Large intestine (tissue), 3 donors: ENCODE data around the gene FAM111A. TPM values are rescaled to one million over a fixed set of nuclear protein-coding genes. Genes with fewer than 3 reads are reported as not detected.

Experiments
- DNase-seq, 2 donors: peaks; one replicate each; pipeline versions ENCODE4 v3.0.0 to v3.0.0-alpha.2; 2013
- H3K27ac ChIP-seq: one replicate; pipeline ENCODE4 v1.5.1; 2013; ENCODE audit warnings: low read length
- H3K27me3 ChIP-seq: 2 replicates; pipeline ENCODE4 v1.6.1; 2013; ENCODE audit warnings: low read length; ENCODE audit not compliant: control insufficient read depth, insufficient read depth
- H3K36me3 ChIP-seq: 2 replicates; pipeline ENCODE4 v1.6.1; 2013; ENCODE audit warnings: low read length; ENCODE audit not compliant: control insufficient read depth, insufficient read depth
- H3K4me1 ChIP-seq: one replicate; pipeline ENCODE4 v1.6.1; 2013; ENCODE audit warnings: low read length; ENCODE audit not compliant: control insufficient read depth, insufficient read depth
- H3K4me3 ChIP-seq: one replicate; pipeline ENCODE4 v1.5.1; 2013; ENCODE audit warnings: low read length
- H3K9me3 ChIP-seq: one replicate; pipeline ENCODE4 v1.6.1; 2013; ENCODE audit warnings: mild to moderate bottlenecking, low read depth, low read length, moderate library complexity; ENCODE audit not compliant: control insufficient read depth
- WGBS: methylation state at CpG from one replicate; pipeline ENCODE4 v1.1.5; 2013; ENCODE audit warnings: low lambda C conversion rate; ENCODE audit not compliant: insufficient coverage; 5-methylcytosine and 5-hydroxymethylcytosine counted together
- polyA plus RNA-seq: library from polyadenylated mRNA; unstranded; fragments of 120-200 nt; gene quantifications from one replicate; pipeline ENCODE4 v1.2.1, GENCODE V29; 2013

FAM111A gene
- polyA plus RNA-seq, 1 donor, result 84.1 TPM

- Histone ChIP-seq H3K27ac (no peak overlapping the region), H3K4me1 (peaks cover 43% of the 10 kb centered on the region), H3K27me3 (no peaks in the 10 kb centered on the region), H3K36me3 (peaks cover 46% of the 10 kb centered on the region), H3K4me3 (no peak overlapping the region), H3K9me3 (peaks cover 5% of the 10 kb centered on the region)
- no peak for DNase-seq
Measured at GRCh38 chr11:59178402-59178801, 35.7 kb downstream of the FAM111A start.

- Histone ChIP-seq H3K27ac (no peak overlapping the region), H3K4me3 (no peak overlapping the region), H3K4me1 (peaks cover 50% of the 10 kb centered on the region), H3K9me3 (peaks cover 5% of the 10 kb centered on the region), H3K36me3 (peaks cover 53% of the 10 kb centered on the region), H3K27me3 (no peaks in the 10 kb centered on the region)
- WGBS, result no CpG with 5 or more reads among the region's 2 CpGs
- no peak for DNase-seq
Measured at GRCh38 chr11:59179121-59179520, 36.5 kb downstream of the FAM111A start.

- Histone ChIP-seq H3K36me3 (peaks cover 57% of the 10 kb centered on the region), H3K9me3 (peaks cover 5% of the 10 kb centered on the region), H3K27me3 (no peaks in the 10 kb centered on the region), H3K4me1 (peaks cover 54% of the 10 kb centered on the region), H3K4me3 (no peak overlapping the region), H3K27ac (no peak overlapping the region)
- no CpG with 5 or more reads among the region's 2 CpGs for WGBS
- no peak for DNase-seq
Measured at GRCh38 chr11:59180168-59180776, 37.6 kb downstream of the FAM111A start.

- WGBS, result no CpG with 5 or more reads among the region's 2 CpGs
- DNase-seq, result no peak
- Histone ChIP-seq H3K4me3 (no peak overlapping the region), H3K27ac (no peak overlapping the region), H3K36me3 (peaks cover 56% of the 10 kb centered on the region), H3K27me3 (no peaks in the 10 kb centered on the region), H3K4me1 (peaks cover 54% of the 10 kb centered on the region), H3K9me3 (peaks cover 5% of the 10 kb centered on the region)
Measured at GRCh38 chr11:59180907-59181306, 38.3 kb downstream of the FAM111A start.

GRCh38 chr11:59181746-59182456 is 39.2 kb downstream of the FAM111A start:
- H3K27me3 ChIP-seq, result no peaks in the 10 kb centered on the region
- H3K36me3 ChIP-seq, result peaks cover 58% of the 10 kb centered on the region
- no CpG with 5 or more reads among the region's 33 CpGs for WGBS
- H3K9me3 ChIP-seq, result peaks cover 5% of the 10 kb centered on the region
- no peak overlapping the region for H3K4me3 ChIP-seq
- H3K4me1 ChIP-seq, result peaks cover 53% of the 10 kb centered on the region
- peak overlapping the region; percentile 17 for H3K27ac ChIP-seq
- DNase-seq, result no peak

DNA sequence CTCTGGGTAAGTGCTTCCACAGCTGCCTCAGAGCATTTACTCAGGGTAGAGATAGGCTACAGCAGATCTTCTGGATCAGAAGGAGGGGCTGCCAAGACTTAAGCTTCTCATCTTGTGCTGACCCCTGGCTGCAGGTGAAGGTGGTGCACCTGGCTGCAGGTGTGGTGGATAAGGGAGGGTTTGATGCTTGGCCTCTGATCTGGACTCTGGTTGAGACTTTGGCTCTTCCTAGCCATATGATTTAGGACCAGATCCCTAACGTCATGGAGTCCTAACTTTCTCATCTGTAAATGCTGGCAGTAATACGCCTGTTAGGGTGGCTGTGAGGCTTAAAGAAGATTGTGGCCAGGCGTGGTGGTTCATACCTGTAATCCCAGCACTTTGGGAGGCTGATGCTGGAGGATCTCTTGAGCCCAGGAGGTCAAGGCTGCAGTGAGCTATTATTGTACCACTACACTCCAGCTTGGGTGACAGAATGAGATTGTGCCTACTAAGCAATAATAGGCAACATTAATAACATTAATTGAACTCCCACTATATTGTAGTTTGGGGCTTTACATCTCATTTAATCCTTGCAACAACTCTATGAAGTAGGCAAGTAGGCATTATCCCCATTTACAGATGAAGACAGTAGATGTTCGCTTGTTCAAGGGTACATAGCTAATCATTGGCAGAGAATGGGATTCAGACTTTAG is 39.9 kb downstream of the FAM111A start:
- DNase-seq, result peak; percentile 84 to 88
- H3K4me3 ChIP-seq, result no peak overlapping the region
- WGBS, result no CpG with 5 or more reads among the region's 4 CpGs
- H3K4me1 ChIP-seq, result peaks cover 56% of the 10 kb centered on the region
- H3K9me3 ChIP-seq, result peaks cover 5% of the 10 kb centered on the region
- no peaks in the 10 kb centered on the region for H3K27me3 ChIP-seq
- H3K36me3 ChIP-seq, result peaks cover 55% of the 10 kb centered on the region
- peak overlapping the region; percentile 45 for H3K27ac ChIP-seq

DNA sequence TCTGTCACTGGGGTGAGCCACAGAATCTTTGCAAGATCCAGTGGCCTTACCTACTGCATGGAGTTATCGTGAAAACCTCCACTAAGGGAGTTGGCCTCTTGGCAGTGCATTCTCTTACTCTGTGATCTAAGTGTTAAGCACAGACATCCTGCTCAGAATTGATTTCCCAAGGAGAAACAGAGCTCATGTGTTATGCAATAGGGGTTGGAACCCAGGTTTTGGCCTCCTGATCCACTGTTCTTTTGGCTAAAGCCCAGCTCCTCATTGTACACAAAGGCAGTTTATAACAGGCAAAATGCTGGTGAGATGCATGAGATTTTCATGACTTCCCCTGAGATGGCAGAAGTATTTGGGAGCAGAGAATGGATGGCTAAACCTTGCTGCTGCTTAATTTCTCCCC is 41.1 kb downstream of the FAM111A start:
- Histone ChIP-seq H3K9me3 (peaks cover 5% of the 10 kb centered on the region), H3K27ac (peak overlapping the region; percentile 93), H3K4me3 (no peak overlapping the region), H3K4me1 (peaks cover 65% of the 10 kb centered on the region), H3K36me3 (peaks cover 58% of the 10 kb centered on the region), H3K27me3 (no peaks in the 10 kb centered on the region)
- DNase-seq, result no peak
- no CpG with 5 or more reads among the region's 1 CpG for WGBS

- Histone ChIP-seq H3K36me3 (peaks cover 65% of the 10 kb centered on the region), H3K4me1 (peaks cover 69% of the 10 kb centered on the region), H3K27me3 (no peaks in the 10 kb centered on the region), H3K4me3 (no peak overlapping the region), H3K27ac (peak overlapping the region; percentile 93), H3K9me3 (peaks cover under 1% of the 10 kb centered on the region)
- 22% methylated on average over 3 of the region's 9 CpGs for WGBS
- DNase-seq, result no peak
Measured at GRCh38 chr11:59184691-59185339, 42.2 kb downstream of the FAM111A start.

- H3K27me3 ChIP-seq, result no peaks in the 10 kb centered on the region
- H3K4me1 ChIP-seq, result peaks cover 75% of the 10 kb centered on the region
- DNase-seq, result peak; percentile 58 to 73
- H3K27ac ChIP-seq, result peak overlapping the region; percentile 93
- no CpG with 5 or more reads among the region's 5 CpGs for WGBS
- no peaks in the 10 kb centered on the region for H3K9me3 ChIP-seq
- peak overlapping the region; percentile 14 for H3K4me3 ChIP-seq
- H3K36me3 ChIP-seq, result peaks cover 71% of the 10 kb centered on the region
Measured at GRCh38 chr11:59185386-59185945, 42.8 kb downstream of the FAM111A start.

DNA sequence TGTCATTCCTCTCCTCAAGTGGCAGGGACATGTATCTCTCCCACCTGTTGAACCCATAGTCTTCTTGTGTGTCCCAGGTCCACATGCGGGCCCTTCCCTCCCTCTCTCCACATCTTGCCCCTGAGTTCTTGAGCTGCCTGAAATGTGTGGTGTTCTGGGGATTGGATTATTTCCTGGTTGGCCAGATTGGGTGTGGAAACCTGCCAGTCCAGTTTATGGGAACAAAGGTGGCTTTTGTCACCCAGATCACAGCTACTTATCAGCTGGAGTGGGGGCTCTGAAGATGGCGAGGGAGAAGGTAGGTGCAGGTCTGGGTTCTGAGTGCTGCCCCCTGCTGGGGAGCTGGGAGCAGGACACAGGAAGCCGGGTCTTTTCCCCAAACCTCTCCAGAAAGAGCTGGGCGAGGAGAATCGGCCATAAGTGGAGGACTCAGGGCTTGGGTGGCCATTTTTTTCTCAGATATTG is 43.5 kb downstream of the FAM111A start:
- H3K4me1 ChIP-seq, result peaks cover 82% of the 10 kb centered on the region
- H3K27ac ChIP-seq, result peak overlapping the region; percentile 93
- WGBS, result no CpG with 5 or more reads among the region's 5 CpGs
- H3K4me3 ChIP-seq, result peak overlapping the region; percentile 14
- H3K36me3 ChIP-seq, result peaks cover 75% of the 10 kb centered on the region
- DNase-seq, result peak; percentile 94 to 98
- H3K27me3 ChIP-seq, result no peaks in the 10 kb centered on the region
- H3K9me3 ChIP-seq, result no peaks in the 10 kb centered on the region
